Right ventricle myocardium inferior (tissue), 1 donor: ENCODE results near the gene MACF1. TPM values are rescaled to one million over a fixed set of nuclear protein-coding genes. Genes with fewer than 3 reads are reported as not detected.

Experiments used
- ATAC-seq: fragments of 200-7000 bp; cut with Tn5 transposase; one replicate; pipeline ENCODE4 v1.9.1; 2020; ENCODE audit warnings: mild to moderate bottlenecking, moderate library complexity
- DNase-seq: peaks from one replicate; pipeline ENCODE4 v3.0.0; 2021; ENCODE audit errors: missing footprints
- intact Hi-C: fragments of 100-400 bp; cut with DNase I; formaldehyde crosslinking; loops from one replicate; pipeline ENCODE4 v1.11.0; 2022
- total RNA-seq: library from RNA; stranded (reverse); fragmentation: NEBNext Ultra II Directional; extraction: Animal tissue kit (Norgen Biotek cat#: 25700); gene quantifications from one replicate; pipeline ENCODE4 v1.2.1, GENCODE V29; 2021
- donor health status: DM: no; HTN: yes; CAD: no; lungs with severe emphysema.

MACF1 gene
- total RNA-seq, 1 donor from 2014 or later: 217 TPM

DNA sequence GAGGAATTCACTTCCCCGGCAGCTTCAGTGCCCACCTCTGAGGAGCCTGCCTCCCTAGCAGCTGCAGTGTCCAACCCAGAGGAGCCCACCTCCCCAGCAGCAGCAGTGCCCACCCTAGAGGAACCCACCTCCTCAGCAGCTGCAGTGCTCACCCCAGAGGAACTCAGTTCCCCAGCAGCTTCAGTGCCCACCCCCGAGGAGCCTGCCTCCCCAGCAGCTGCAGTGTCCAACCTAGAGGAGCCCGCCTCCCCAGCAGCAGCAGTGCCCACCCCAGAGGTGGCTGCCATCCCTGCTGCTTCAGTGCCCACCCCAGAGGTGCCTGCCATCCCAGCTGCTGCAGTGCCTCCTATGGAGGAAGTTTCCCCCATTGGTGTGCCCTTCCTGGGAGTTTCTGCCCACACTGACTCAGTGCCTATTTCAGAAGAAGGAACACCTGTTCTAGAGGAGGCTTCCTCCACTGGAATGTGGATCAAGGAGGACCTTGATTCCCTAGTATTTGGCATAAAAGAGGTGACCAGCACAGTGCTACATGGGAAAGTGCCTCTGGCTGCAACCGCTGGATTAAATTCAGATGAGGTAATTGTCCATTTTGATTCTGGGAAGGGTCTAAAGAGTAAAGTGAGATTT lies 209.5 kb downstream of the MACF1 start:
- intact Hi-C loops: no loop called here
- DNase-seq: no peak
- ATAC-seq: no peak

GRCh38 chr1:39415553-39415952 lies 211.1 kb downstream of the MACF1 start:
- intact Hi-C loops: no loop called here
- DNase-seq (no peak), ATAC-seq (no peak)

DNA sequence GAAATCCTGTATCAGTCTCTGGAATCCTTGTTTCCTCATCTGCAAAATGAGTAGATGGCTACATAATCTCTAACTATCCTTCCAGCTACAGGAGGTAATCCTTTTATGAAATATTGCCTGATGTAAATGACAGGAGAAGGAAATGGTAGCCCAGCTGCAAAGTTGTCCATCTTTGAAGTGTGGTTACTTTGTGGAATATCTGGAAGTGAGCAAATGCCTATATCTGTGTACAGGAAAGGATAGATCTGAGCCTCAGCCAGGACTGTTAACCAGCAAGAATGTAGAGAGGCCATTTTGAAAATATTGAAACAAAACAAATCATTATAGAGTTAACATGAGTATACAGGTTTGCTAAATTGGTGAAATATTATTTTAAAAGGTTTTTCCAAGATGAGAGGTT lies 212.1 kb downstream of the MACF1 start:
- no peak for ATAC-seq
- intact Hi-C loops: no loop called here

GRCh38 chr1:39418236-39418635 lies 213.7 kb downstream of the MACF1 start:
- ATAC-seq (no peak), DNase-seq (no peak)
- intact Hi-C loops: no loop called here

More for the DNA sequence above, 212.1 kb downstream of the MACF1 start:
- DNase-seq: no peak

- intact Hi-C loops: no loop called here
- no peak for ATAC-seq
These were observed 216.0 kb downstream of the MACF1 start for GRCh38 chr1:39420493-39420892.

GRCh38 chr1:39422614-39423013 lies 218.1 kb downstream of the MACF1 start:
- intact Hi-C loops: no loop called here
- no peak for DNase-seq

More at GRCh38 chr1:39420493-39420892, 216.0 kb downstream of the MACF1 start:
- DNase-seq: no peak

DNA sequence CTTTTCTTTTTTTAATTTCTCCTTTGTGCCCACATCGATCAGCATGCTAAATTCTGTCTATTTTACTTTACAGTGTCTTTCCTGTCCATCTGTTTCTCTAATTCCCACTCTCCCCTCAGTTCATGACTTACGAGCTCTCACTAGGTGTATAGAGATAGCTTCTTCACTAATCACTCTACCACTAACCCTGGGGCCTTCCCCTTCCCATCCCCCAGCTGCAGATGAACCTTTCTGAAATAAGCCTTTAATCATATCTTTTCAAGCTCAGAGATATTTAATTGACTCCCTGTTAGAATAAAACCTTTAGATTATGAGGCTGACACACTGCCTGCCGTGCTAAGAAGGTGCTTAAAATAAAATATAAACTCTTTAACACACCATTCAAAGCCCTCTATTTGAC lies 220.7 kb downstream of the MACF1 start:
- intact Hi-C loops: no loop called here
- ATAC-seq: no peak

More at GRCh38 chr1:39422614-39423013, 218.1 kb downstream of the MACF1 start:
- no peak for ATAC-seq

GRCh38 chr1:39425634-39426033 lies 221.1 kb downstream of the MACF1 start:
- intact Hi-C loops: no loop called here
- ATAC-seq (no peak), DNase-seq (no peak)

More for the DNA sequence above, 220.7 kb downstream of the MACF1 start:
- no peak for DNase-seq

GRCh38 chr1:39426346-39426745 lies 221.9 kb downstream of the MACF1 start:
- no peak for DNase-seq
- ATAC-seq: no peak
- intact Hi-C loops: no loop called here

- ATAC-seq (peak; percentile 65), DNase-seq (no peak)
- intact Hi-C loops: no loop called here
These were observed 222.9 kb downstream of the MACF1 start for GRCh38 chr1:39427374-39427773.

GRCh38 chr1:39427912-39428311 lies 223.4 kb downstream of the MACF1 start:
- DNase-seq (no peak), ATAC-seq (no peak)
- intact Hi-C loops: no loop called here

DNA sequence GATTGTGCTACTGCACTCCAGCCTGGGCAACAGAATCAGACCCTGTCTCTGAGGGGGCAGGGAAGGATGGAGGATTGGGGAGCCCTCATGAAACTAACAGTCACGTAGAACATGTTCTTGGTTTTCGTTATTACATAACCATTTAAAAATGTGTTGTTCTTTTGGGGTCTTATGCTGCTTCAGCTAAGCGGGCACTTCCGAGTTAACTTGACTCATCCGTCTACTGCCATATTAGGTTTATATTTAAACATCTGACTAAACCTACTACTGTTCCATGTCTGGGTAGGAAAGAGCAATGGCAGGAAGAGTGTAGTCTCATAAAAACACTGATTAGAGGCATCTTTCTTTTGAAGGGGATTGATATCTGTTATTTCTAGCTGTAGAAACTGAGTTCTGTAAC lies 227.4 kb downstream of the MACF1 start:
- intact Hi-C loops: loop anchor here (10.0 kb wide), 1 partner anchor 47 kb away; no protein-coding TSS in a partner anchor
- no peak for ATAC-seq

DNA sequence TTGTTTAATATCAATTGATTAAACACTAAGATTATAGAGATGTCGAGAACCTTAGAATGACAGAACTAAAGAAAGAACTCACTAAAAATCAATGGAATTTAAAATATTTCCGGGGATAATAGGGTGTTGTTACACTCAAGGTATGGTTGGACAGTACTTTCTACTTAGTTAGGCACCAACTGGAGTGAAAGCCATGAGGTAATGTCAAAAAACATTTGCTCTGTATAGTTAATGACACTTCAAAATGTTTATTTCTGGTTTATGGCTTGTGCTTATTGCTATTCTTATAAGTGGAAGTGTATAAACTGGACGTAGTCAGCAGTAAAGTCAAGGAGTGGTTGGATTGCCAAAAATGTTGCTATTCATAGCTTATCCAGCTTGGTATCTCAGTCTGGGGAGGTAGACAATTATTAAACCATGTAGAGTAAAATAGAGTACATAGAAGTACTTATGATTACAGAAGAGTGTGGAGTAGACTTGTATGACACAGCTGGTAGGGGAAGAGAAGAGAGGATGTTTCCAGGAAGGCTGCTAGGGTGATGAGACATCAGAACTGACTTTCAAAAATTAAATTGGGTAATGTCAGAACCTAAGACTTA lies 230.4 kb downstream of the MACF1 start:
- DNase-seq: no peak
- ATAC-seq: peak; percentile 88
- intact Hi-C loops: loop anchor here (10.0 kb wide), 1 partner anchor 50 kb away; no protein-coding TSS in a partner anchor

More for the DNA sequence above, 227.4 kb downstream of the MACF1 start:
- DNase-seq: no peak

GRCh38 chr1:39435597-39435996 lies 231.1 kb downstream of the MACF1 start:
- intact Hi-C loops: loop anchor here (10.0 kb wide), 1 partner anchor 51 kb away; no protein-coding TSS in a partner anchor
- no peak for ATAC-seq
- no peak for DNase-seq

DNA sequence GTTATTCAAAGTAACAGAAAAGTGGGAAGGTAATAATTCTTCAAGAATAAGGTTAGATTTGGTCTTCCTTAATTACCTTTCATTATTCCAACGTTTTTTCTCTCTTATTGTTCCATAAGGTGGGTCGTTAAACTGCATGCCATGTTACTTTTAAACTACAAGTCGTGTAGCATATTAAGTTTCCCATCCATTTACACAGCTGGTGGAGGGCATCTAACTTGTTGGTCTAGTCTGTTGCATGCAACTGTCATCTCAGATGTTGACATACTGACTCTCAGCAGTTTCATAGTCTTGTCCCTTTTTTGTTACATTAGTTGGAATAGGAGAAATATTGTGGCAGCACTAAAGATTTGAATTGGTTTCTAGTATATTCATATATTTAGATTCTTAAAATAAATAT lies 232.3 kb downstream of the MACF1 start:
- DNase-seq (no peak), ATAC-seq (no peak)
- intact Hi-C loops: loop anchor here (10.0 kb wide), 1 partner anchor 52 kb away; no protein-coding TSS in a partner anchor

DNA sequence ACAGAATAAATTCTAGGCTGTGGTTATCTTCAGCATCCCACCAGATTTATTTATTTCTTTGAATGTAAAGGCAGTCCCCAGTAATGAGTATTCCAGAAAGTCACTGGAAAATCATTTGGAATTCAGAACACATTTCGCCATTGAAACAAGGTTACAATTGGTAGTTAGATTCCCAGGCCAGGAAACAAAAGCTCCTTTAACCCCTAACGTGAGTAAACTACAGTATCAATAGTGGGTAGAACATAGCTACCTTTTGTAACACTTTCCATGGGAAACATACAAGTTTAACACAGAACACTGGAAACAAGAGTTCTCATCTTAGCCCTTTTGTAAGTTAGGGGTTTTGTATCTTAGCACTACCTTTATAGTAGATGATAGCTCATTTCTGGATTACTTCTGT lies 233.5 kb downstream of the MACF1 start:
- ATAC-seq: no peak
- intact Hi-C loops: loop anchor here (10.0 kb wide), 1 partner anchor 53 kb away; no protein-coding TSS in a partner anchor
- no peak for DNase-seq

DNA sequence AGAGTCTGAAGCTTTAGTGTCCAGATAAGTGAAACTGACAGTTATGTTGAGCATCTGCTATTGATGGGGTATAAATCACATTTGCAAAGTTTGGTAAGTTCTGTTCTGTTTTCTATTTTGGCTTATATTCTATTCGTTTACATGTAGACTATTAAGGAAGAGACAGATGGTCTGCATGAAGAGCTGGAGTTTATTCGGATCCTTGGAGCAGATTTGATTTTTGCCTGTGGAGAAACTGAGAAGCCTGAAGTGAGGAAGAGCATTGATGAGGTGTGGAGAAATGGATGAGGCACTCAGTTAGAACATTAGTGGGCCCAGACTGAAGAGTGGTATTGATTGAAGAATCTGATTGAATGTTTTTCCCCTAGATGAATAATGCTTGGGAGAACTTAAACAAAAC lies 236.4 kb downstream of the MACF1 start:
- intact Hi-C loops: no loop called here
- DNase-seq (no peak), ATAC-seq (no peak)

GRCh38 chr1:39441797-39442196 lies 237.3 kb downstream of the MACF1 start:
- no peak for DNase-seq
- ATAC-seq: no peak
- intact Hi-C loops: no loop called here

DNA sequence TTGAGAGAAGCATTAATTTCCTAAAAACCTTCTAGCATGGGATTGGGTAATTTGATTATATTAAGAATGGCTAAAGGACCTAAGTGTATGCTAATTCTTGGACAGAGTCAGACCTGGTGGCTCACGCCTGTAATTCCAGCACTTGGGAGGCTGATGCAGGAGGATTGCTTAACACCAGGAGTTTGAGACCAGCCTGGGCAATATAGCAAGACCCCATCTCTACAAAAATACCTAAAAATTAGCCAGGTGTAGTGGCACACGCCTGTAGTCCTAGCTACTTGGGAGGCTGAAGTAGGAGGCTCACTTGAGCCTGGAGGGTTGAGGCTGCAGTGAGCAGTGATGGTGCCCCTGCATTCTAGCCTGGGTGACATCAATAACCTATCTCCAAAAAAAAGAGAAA lies 241.1 kb downstream of the MACF1 start:
- intact Hi-C loops: loop anchor here (5.0 kb wide), 2 partner anchors 93 to 148 kb away; no protein-coding TSS in a partner anchor
- no peak for ATAC-seq
- DNase-seq: no peak

GRCh38 chr1:39446986-39447567 lies 242.6 kb downstream of the MACF1 start:
- ATAC-seq (no peak), DNase-seq (no peak)
- intact Hi-C loops: loop anchor here (5.0 kb wide), 2 partner anchors 95 to 150 kb away; no protein-coding TSS in a partner anchor
